Thyroid gland (tissue), 4 donors: ENCODE measurements around the gene LTA4H. TPM values are rescaled to one million over a fixed set of nuclear protein-coding genes. Genes with fewer than 3 reads are reported as not detected.

Source experiments
- DNase-seq, 2 donors: peaks; one replicate each; pipeline ENCODE4 v3.0.0-alpha.2; 2019
- H3K27ac ChIP-seq, 3 donors: fragments of 200-600 bp; sonication (generic); 1 replicate in 2 of 3; 2 replicates in 1 of 3; pipeline ENCODE4 v1.5.1; 2016 to 2019; ENCODE audit warnings: mild to moderate bottlenecking in 1 of 3, moderate library complexity in 1 of 3
- H3K27me3 ChIP-seq: fragments of 200-600 bp; sonication (generic); one replicate; pipeline ENCODE4 v1.5.1; 2019
- H3K36me3 ChIP-seq, 2 donors: fragments of 200-600 bp; sonication (generic); one replicate each; pipeline ENCODE4 v1.5.1; 2016 to 2019
- H3K4me1 ChIP-seq, 2 donors: fragments of 200-600 bp; sonication (generic); one replicate each; pipeline ENCODE4 v1.5.1; 2017 to 2019
- H3K4me3 ChIP-seq, 3 donors: fragments of 200-600 bp; sonication (generic); replicated peaks in 1 of 3; 1 replicate in 2 of 3; 2 replicates in 1 of 3; pipeline ENCODE4 v1.5.1; 2016; ENCODE audit warnings: mild to moderate bottlenecking in 1 of 3
- H3K9me3 ChIP-seq: fragments of 200-600 bp; sonication (generic); one replicate; pipeline ENCODE4 v1.5.1; 2017
- POLR2A ChIP-seq, 2 donors: fragments of 450-650 bp; IDR thresholded peaks; one replicate each; pipeline ENCODE4 v1.6.1; 2017; ENCODE audit warnings: antibody characterized with exemption in 2 of 2, mild to moderate bottlenecking in 2 of 2, moderate library complexity in 1 of 2
- WGBS, 2 donors: methylation state at CpG; one replicate each; pipeline ENCODE4 v1.1.5; 2017; 5-methylcytosine and 5-hydroxymethylcytosine counted together
- intact Hi-C: fragments of 100-400 bp; cut with DNase I; formaldehyde crosslinking; loops from one replicate; pipeline ENCODE4 v1.15.1; 2023
- total RNA-seq, 4 donors: library from RNA; depleted of rRNA; stranded (reverse); fragments of >200 nt; gene quantifications; one replicate each; pipeline ENCODE4 v1.2.3, GENCODE V29; 2016
- TF ChIP-seq, protein P1 (sequence below), 6 experiments: fragments of 200-600 bp in 3 of 6; fragments of 450-650 bp in 3 of 6; sonication (generic) in 3 of 6; IDR thresholded peaks; one replicate each; pipeline ENCODE4 v1.5.1; 2016 to 2019; ENCODE audit warnings: antibody characterized with exemption in 6 of 6, mild to moderate bottlenecking in 2 of 6, inconsistent platforms in 1 of 6, moderate library complexity in 1 of 6

The LTA4H gene
- total RNA-seq, 4 donors from 2014 or later: 70.1 to 102 (median 75.0) TPM

DNA sequence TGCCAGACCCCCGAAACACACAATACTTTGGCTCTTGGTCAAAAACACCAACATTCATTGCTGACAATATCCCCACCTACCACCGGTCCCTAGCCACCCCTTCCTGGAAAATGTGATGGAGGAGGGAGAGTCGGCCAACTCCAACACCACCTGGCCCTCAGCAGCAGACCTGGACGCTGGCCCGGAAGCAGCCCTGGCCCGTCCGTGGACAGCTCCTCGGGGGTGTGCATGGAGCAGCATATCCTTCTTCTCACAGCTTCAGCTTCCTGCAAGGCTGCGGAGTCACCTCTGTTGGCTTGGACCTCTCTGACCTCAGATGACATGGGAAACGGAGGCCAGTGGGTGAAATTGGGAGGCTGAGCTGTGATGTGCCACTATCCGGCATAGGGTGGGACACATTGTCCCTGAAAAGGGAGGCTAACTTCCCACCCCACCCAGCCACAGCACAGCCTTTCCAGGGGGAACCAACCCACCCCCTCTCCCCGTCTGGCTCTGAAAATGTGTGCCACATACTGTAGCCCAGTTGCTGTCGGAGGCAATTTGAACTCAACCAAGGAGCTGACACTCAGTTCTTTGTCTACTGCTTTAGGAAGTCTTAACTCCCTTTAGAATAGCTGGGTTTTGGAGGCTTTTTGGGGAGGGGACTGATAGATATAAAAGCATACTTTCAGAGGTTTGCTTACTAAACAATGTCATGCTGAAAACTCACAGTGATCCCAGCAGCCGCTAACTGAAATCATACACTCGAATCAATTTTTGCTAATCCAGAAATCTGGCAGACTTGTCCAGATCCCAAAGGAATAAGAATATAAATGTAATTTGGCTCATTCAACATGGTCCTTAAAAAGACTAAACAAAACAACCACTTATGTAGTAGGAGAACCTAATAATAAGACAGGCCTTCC lies 43.1 kb upstream of the LTA4H start:
- intact Hi-C loops: no loop called here
- H3K4me3 ChIP-seq: no peak overlapping the region

GRCh38 chr12:96077081-96077480 lies 41.7 kb upstream of the LTA4H start:
- no peaks in the 10 kb centered on the region for H3K36me3 ChIP-seq
- DNase-seq: no peak
- H3K4me1 ChIP-seq: no peaks in the 10 kb centered on the region
- no peaks in the 10 kb centered on the region for H3K27me3 ChIP-seq
- intact Hi-C loops: no loop called here
- H3K27ac ChIP-seq: no peak overlapping the region
- 67 to 88% methylated on average over 6 of the region's 6 CpGs for WGBS, 2 donors
- H3K9me3 ChIP-seq: no peaks in the 10 kb centered on the region
- TF ChIP-seq, protein P1, sequence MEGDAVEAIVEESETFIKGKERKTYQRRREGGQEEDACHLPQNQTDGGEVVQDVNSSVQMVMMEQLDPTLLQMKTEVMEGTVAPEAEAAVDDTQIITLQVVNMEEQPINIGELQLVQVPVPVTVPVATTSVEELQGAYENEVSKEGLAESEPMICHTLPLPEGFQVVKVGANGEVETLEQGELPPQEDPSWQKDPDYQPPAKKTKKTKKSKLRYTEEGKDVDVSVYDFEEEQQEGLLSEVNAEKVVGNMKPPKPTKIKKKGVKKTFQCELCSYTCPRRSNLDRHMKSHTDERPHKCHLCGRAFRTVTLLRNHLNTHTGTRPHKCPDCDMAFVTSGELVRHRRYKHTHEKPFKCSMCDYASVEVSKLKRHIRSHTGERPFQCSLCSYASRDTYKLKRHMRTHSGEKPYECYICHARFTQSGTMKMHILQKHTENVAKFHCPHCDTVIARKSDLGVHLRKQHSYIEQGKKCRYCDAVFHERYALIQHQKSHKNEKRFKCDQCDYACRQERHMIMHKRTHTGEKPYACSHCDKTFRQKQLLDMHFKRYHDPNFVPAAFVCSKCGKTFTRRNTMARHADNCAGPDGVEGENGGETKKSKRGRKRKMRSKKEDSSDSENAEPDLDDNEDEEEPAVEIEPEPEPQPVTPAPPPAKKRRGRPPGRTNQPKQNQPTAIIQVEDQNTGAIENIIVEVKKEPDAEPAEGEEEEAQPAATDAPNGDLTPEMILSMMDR (IDR thresholded peaks at IDR 0.05): no peak
- no peak for TF ChIP-seq POLR2A (IDR thresholded peaks at IDR 0.05)
- H3K4me3 ChIP-seq: no peak overlapping the region

More for the DNA sequence above, 43.1 kb upstream of the LTA4H start:
- no peaks in the 10 kb centered on the region for H3K4me1 ChIP-seq
- peak; percentile 34 to 44 for DNase-seq
- H3K27me3 ChIP-seq: no peaks in the 10 kb centered on the region
- TF ChIP-seq POLR2A (IDR thresholded peaks at IDR 0.05): no peak
- TF ChIP-seq, protein P1 (IDR thresholded peaks at IDR 0.05): no peak
- peak overlapping the region in 1 of 3 donors; percentile 61 for H3K27ac ChIP-seq
- 60 to 61% methylated on average over 7 to 15 of the region's 15 CpGs for WGBS, 2 donors
- H3K36me3 ChIP-seq: no peaks in the 10 kb centered on the region
- no peaks in the 10 kb centered on the region for H3K9me3 ChIP-seq

- 85 to 92% methylated on average over 2 of the region's 2 CpGs for WGBS, 2 donors
- no peak for DNase-seq
- no peak for TF ChIP-seq POLR2A (IDR thresholded peaks at IDR 0.05)
- TF ChIP-seq, protein P1 (IDR thresholded peaks at IDR 0.05): no peak
- Histone ChIP-seq H3K9me3 (no peaks in the 10 kb centered on the region), H3K36me3 (no peaks in the 10 kb centered on the region), H3K27me3 (no peaks in the 10 kb centered on the region), H3K4me1 (no peaks in the 10 kb centered on the region), H3K4me3 (no peak overlapping the region), H3K27ac (no peak overlapping the region)
- intact Hi-C loops: no loop called here
Measured at GRCh38 chr12:96075560-96075959, 40.2 kb upstream of the LTA4H start.

GRCh38 chr12:96073346-96074330 lies 38.3 kb upstream of the LTA4H start:
- TF ChIP-seq, protein P1 (IDR thresholded peaks at IDR 0.05): no peak
- no peak for TF ChIP-seq POLR2A (IDR thresholded peaks at IDR 0.05)
- Histone ChIP-seq H3K4me3 (no peak overlapping the region), H3K9me3 (no peaks in the 10 kb centered on the region), H3K36me3 (no peaks in the 10 kb centered on the region), H3K4me1 (no peaks in the 10 kb centered on the region), H3K27me3 (no peaks in the 10 kb centered on the region), H3K27ac (no peak overlapping the region)
- 72 to 80% methylated on average over 7 of the region's 7 CpGs for WGBS, 2 donors
- intact Hi-C loops: no loop called here
- no peak for DNase-seq
